Lower leg skin (tissue), 4 donors: Measurements from ENCODE around the gene DSG2. TPM values are rescaled to one million over a fixed set of nuclear protein-coding genes. Genes with fewer than 3 reads are reported as not detected.
"Not testable (repeated sequence)": the region's sequence is repeated elsewhere in the genome, so short reads cannot be mapped to it uniquely, and the experiment has no call there.

Experiments
- DNase-seq, 2 donors: peaks; one replicate each; pipeline ENCODE4 v3.0.0-alpha.2; 2019; ENCODE audit warnings: low spot score in 2 of 2
- H3K4me3 ChIP-seq: fragments of 200-600 bp; sonication (generic); 2 replicates; pipeline ENCODE4 v1.5.1; 2017; ENCODE audit warnings: mild to moderate bottlenecking, low read depth; ENCODE audit not compliant: poor library complexity, severe bottlenecking
- CTCF ChIP-seq, 3 donors: fragments of 450-650 bp; IDR thresholded peaks; one replicate each; pipeline ENCODE4 v1.5.1; 2016; ENCODE audit warnings: antibody characterized with exemption in 3 of 3, mild to moderate bottlenecking in 3 of 3, moderate library complexity in 2 of 3
- POLR2A ChIP-seq, 2 donors: fragments of 450-650 bp; IDR thresholded peaks; one replicate each; pipeline ENCODE4 v1.6.1; 2016 to 2017; ENCODE audit warnings: antibody characterized with exemption in 2 of 2, mild to moderate bottlenecking in 1 of 2, moderate library complexity in 1 of 2
- WGBS, 2 donors: methylation state at CpG; one replicate each; pipeline ENCODE4 v1.1.5; 2018; 5-methylcytosine and 5-hydroxymethylcytosine counted together
- intact Hi-C: fragments of 100-400 bp; cut with DNase I; formaldehyde crosslinking; loops from one replicate; pipeline ENCODE4 v1.15.0; 2023; ENCODE audit warnings: low total_unique reads
- total RNA-seq, 4 donors: library from RNA; depleted of rRNA; stranded (reverse); fragments of >200 nt; gene quantifications; one replicate each; pipeline ENCODE4 v1.1.0, GENCODE V29; 2016

Gene DSG2
- total RNA-seq, 4 donors from 2014 or later = 11.0 to 28.0 (median 19.2) TPM

GRCh38 chr18:31504455-31505147 lies 6.6 kb downstream of the DSG2 start:
- TF ChIP-seq POLR2A (IDR thresholded peaks at IDR 0.05) = no peak
- TF ChIP-seq CTCF (IDR thresholded peaks at IDR 0.05) = no peak
- 71% methylated on average over 10 of the region's 10 CpGs for WGBS, 2 donors
- DNase-seq = no peak
- intact Hi-C loops = no loop called here
- H3K4me3 ChIP-seq = no peak overlapping the region

GRCh38 chr18:31505156-31505555 lies 7.2 kb downstream of the DSG2 start:
- 57% methylated on average over 6 of the region's 6 CpGs for WGBS, 2 donors
- intact Hi-C loops = no loop called here
- DNase-seq = no peak
- no peak overlapping the region for H3K4me3 ChIP-seq
- no peak for TF ChIP-seq POLR2A (IDR thresholded peaks at IDR 0.05)
- TF ChIP-seq CTCF (IDR thresholded peaks at IDR 0.05) = no peak

GRCh38 chr18:31506024-31506742 lies 8.2 kb downstream of the DSG2 start:
- no peak for DNase-seq
- 49 to 59% methylated on average over 5 of the region's 5 CpGs for WGBS, 2 donors
- no peak overlapping the region for H3K4me3 ChIP-seq
- no peak for TF ChIP-seq POLR2A (IDR thresholded peaks at IDR 0.05)
- no peak for TF ChIP-seq CTCF (IDR thresholded peaks at IDR 0.05)
- intact Hi-C loops = no loop called here

GRCh38 chr18:31507124-31507523 lies 9.1 kb downstream of the DSG2 start:
- H3K4me3 ChIP-seq, DNase-seq, intact Hi-C loops: not testable (repeated sequence)
- WGBS, 2 donors = 79 to 85% methylated on average over 2 of the region's 2 CpGs

- 27 to 45% methylated on average over 1 of the region's 1 CpG for WGBS, 2 donors
- TF ChIP-seq POLR2A (IDR thresholded peaks at IDR 0.05) (no peak), CTCF (IDR thresholded peaks at IDR 0.05) (no peak)
- DNase-seq = no peak
- intact Hi-C loops = no loop called here
- H3K4me3 ChIP-seq = no peak overlapping the region
These were observed 10.8 kb downstream of the DSG2 start for GRCh38 chr18:31508781-31509180.

GRCh38 chr18:31509571-31509970 lies 11.6 kb downstream of the DSG2 start:
- intact Hi-C loops = no loop called here
- DNase-seq = no peak
- WGBS, 2 donors = 65 to 67% methylated on average over 3 of the region's 3 CpGs
- no peak for TF ChIP-seq CTCF (IDR thresholded peaks at IDR 0.05)
- no peak overlapping the region for H3K4me3 ChIP-seq
